Measurements from ENCODE around the gene RCSD1.
A peak's percentile ranks its signal among the peaks of the same experiment; 100 is the strongest.
"Not testable (repeated sequence)": the region's sequence is repeated elsewhere in the genome, so short reads cannot be mapped to it uniquely, and the experiment has no call there.

RCSD1 gene

GRCh38 chr1:167714439-167715156 lies 84.6 kb downstream of the RCSD1 start:
- TF ChIP-seq CTCF (IDR thresholded peaks at IDR 0.05; ENCODE audit: low read depth, low read length), result no peak
- peak; percentile 80 for DNase-seq
- peak overlapping the region; percentile 95 for H3K4me3 ChIP-seq (ENCODE audit: low read depth, low read length)
- H3K9me3 ChIP-seq, result no peaks in the 10 kb centered on the region
- H3K4me1 ChIP-seq, result no peaks in the 10 kb centered on the region
- no peaks in the 10 kb centered on the region for H3K27me3 ChIP-seq
- no peaks in the 10 kb centered on the region for H3K36me3 ChIP-seq

- peak; percentile 96 for TF ChIP-seq CTCF (IDR thresholded peaks at IDR 0.05; ENCODE audit: low read depth, low read length)
- no peaks in the 10 kb centered on the region for H3K36me3 ChIP-seq
- no peaks in the 10 kb centered on the region for H3K9me3 ChIP-seq
- peak overlapping the region; percentile 95 for H3K4me3 ChIP-seq (ENCODE audit: low read depth, low read length)
- DNase-seq, result peak; percentile 81
- no peaks in the 10 kb centered on the region for H3K4me1 ChIP-seq
- no peaks in the 10 kb centered on the region for H3K27me3 ChIP-seq
Observed at GRCh38 chr1:167715157-167715999, 85.3 kb downstream of the RCSD1 start.

- no peaks in the 10 kb centered on the region for H3K9me3 ChIP-seq
- H3K4me1 ChIP-seq, result no peaks in the 10 kb centered on the region
- no peaks in the 10 kb centered on the region for H3K36me3 ChIP-seq
- DNase-seq, result no peak
- no peaks in the 10 kb centered on the region for H3K27me3 ChIP-seq
- H3K4me3 ChIP-seq (ENCODE audit: low read depth, low read length), result peak overlapping the region; percentile 95
- no peak for TF ChIP-seq CTCF (IDR thresholded peaks at IDR 0.05; ENCODE audit: low read depth, low read length)
Observed at GRCh38 chr1:167716000-167716271, 85.9 kb downstream of the RCSD1 start.

- DNase-seq, result no peak
- TF ChIP-seq CTCF (IDR thresholded peaks at IDR 0.05; ENCODE audit: low read depth, low read length), result no peak
- Histone ChIP-seq H3K4me1 (no peaks in the 10 kb centered on the region), H3K4me3 (ENCODE audit: low read depth, low read length) (no peak overlapping the region), H3K27me3 (no peaks in the 10 kb centered on the region), H3K36me3 (no peaks in the 10 kb centered on the region), H3K9me3 (no peaks in the 10 kb centered on the region)
Observed at GRCh38 chr1:167717351-167717750, 87.3 kb downstream of the RCSD1 start.

- no peaks in the 10 kb centered on the region for H3K36me3 ChIP-seq
- H3K4me3 ChIP-seq (ENCODE audit: low read depth, low read length), result no peak overlapping the region
- peaks cover 3% of the 10 kb centered on the region; the same call in 1 of the 2 replicates for H3K4me1 ChIP-seq
Observed at GRCh38 chr1:167718914-167719691, 89.1 kb downstream of the RCSD1 start.

GRCh38 chr1:167719715-167720421 lies 89.8 kb downstream of the RCSD1 start:
- H3K4me1 ChIP-seq, H3K27me3 ChIP-seq: not testable (repeated sequence)

More at GRCh38 chr1:167718914-167719691, 89.1 kb downstream of the RCSD1 start:
- no peak for TF ChIP-seq CTCF (IDR thresholded peaks at IDR 0.05; ENCODE audit: low read depth, low read length)
- H3K27me3 ChIP-seq, result no peaks in the 10 kb centered on the region
- no peaks in the 10 kb centered on the region for H3K9me3 ChIP-seq
- DNase-seq, result no peak

More at GRCh38 chr1:167719715-167720421, 89.8 kb downstream of the RCSD1 start:
- not testable (repeated sequence) for H3K36me3 ChIP-seq; DNase-seq; H3K4me3 ChIP-seq (ENCODE audit: low read depth, low read length); H3K9me3 ChIP-seq

Data from BE2C (cell line).